Transverse colon (tissue), 4 donors: Measurements from ENCODE around the gene PADI2. TPM values are rescaled to one million over a fixed set of nuclear protein-coding genes. Genes with fewer than 3 reads are reported as not detected.

ENCODE experiments used
- DNase-seq: peaks from one replicate; pipeline ENCODE4 v3.0.0-alpha.2; 2019
- H3K27ac ChIP-seq, 4 donors: fragments of 200-600 bp; sonication (generic); 2 replicates each; pipeline ENCODE4 v1.5.1; 2016 to 2018; ENCODE audit warnings: inconsistent platforms in 4 of 4
- H3K27me3 ChIP-seq: fragments of 200-600 bp; sonication (generic); 2 replicates; pipeline ENCODE4 v1.5.1; 2017; ENCODE audit warnings: inconsistent platforms
- H3K36me3 ChIP-seq, 4 donors: fragments of 200-600 bp; sonication (generic); 2 replicates each; pipeline ENCODE4 v1.5.1; 2017 to 2019; ENCODE audit warnings: inconsistent platforms in 4 of 4
- H3K4me1 ChIP-seq, 4 donors: fragments of 200-600 bp; sonication (generic); 2 replicates each; pipeline ENCODE4 v1.5.1; 2017 to 2020; ENCODE audit warnings: inconsistent platforms in 4 of 4
- H3K4me3 ChIP-seq, 4 donors: fragments of 200-600 bp; sonication (generic); 1 replicate in 1 of 4; 2 replicates in 3 of 4; pipeline versions ENCODE4 v1.5.1 to v1.6.1; 2017 to 2019; ENCODE audit warnings: inconsistent platforms in 4 of 4
- H3K9me3 ChIP-seq, 2 donors: fragments of 200-600 bp; sonication (generic); 2 replicates each; pipeline ENCODE4 v1.5.1; 2017 to 2019; ENCODE audit warnings: inconsistent platforms in 2 of 2
- EP300 ChIP-seq: sonication (generic); formaldehyde crosslinking; IDR thresholded peaks from one replicate; pipeline ENCODE4 v1.6.1; 2017; ENCODE audit warnings: antibody characterized with exemption, low read depth
- POLR2A ChIP-seq: fragments of 450-650 bp; IDR thresholded peaks from one replicate; pipeline ENCODE4 v1.6.1; 2016; ENCODE audit warnings: antibody characterized with exemption, mild to moderate bottlenecking, moderate library complexity
- POLR2AphosphoS5 ChIP-seq, 3 donors: sonication (generic); formaldehyde crosslinking; IDR thresholded peaks; one replicate each; pipeline ENCODE4 v1.6.1; 2016; ENCODE audit warnings: antibody characterized with exemption in 3 of 3
- WGBS, 2 donors: methylation state at CpG; one replicate each; pipeline ENCODE4 v1.1.5; 2018; ENCODE audit warnings: low coverage in 1 of 2; 5-methylcytosine and 5-hydroxymethylcytosine counted together
- in situ Hi-C, 4 donors: fragments of 200-750 bp; cut with MboI; loops; one replicate each; pipeline versions ENCODE4 v1.15.0 to v1.15.1; 2017; ENCODE audit warnings: low sequenced_read_pairs in 3 of 4, low pct_ligation_motif_present in 1 of 4, low pct_unique_long_range_greater_than_20kb in 1 of 4
- intact Hi-C: fragments of 100-400 bp; cut with DNase I; formaldehyde crosslinking; loops from one replicate; pipeline ENCODE4 v1.15.1; 2023; ENCODE audit warnings: low total_unique reads
- total RNA-seq, 4 donors: library from RNA; depleted of rRNA; stranded (reverse); fragments of >200 nt; gene quantifications; one replicate each; pipeline ENCODE4 v1.1.0, GENCODE V29; 2016
- TF ChIP-seq, protein P1 (sequence below), 5 experiments: fragments of 200-600 bp in 3 of 5; fragments of 450-650 bp in 2 of 5; sonication (generic) in 3 of 5; IDR thresholded peaks; 1 replicate in 2 of 5; 2 replicates in 3 of 5; pipeline ENCODE4 v1.5.1; 2016 to 2017; ENCODE audit warnings: antibody characterized with exemption in 5 of 5, inconsistent platforms in 3 of 5, mild to moderate bottlenecking in 2 of 5, moderate library complexity in 1 of 5

Gene PADI2
- 100 to 1,000 TPM; 143 to 285 (median 238) TPM for total RNA-seq

DNA sequence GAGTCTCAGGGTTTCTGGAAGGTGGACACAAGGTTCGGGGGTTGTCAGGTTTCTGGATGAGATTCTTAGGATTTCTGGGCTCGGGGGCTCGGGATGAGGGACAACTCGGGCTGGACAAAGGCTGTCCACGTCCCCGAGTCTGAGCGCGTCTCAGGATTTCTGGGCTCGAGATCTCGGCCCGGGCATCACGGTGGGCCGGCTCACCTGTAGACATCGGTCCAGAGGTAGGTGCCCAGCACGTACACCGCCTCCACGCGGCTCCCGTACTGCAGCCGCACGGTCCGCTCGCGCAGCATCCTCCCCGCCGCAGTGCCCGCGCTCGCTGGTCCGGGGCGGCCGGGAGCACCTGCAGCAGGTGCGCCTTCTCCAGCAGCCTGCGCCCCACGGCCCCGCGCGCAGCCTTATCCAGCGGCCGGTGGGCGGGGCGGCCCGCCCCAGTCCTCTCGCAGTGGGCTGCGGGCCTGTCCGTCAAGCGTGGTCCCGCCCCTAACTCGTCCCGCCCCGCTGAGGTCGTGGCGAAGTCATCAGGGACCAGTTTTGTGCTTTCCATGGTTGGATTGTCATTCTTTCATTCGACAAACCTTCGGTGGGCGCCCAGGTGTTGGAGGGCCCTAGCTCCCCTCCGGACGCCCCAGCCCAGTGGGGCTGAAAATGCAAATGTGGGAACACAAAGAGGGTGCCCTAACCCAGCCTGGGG is at the start of gene PADI2:
TSS of gene PADI2 (minus strand) at position 376 of the 697 bp plus-strand sequence. CDS start at position 296, 80 bp downstream.
- Histone ChIP-seq H3K4me3 (peak within 1 kb of the TSS; percentile 23 to 69 (median 50)), H3K27ac (peak within 1 kb of the TSS; percentile 57 to 80 (median 72)), H3K4me1 (peaks cover 0 to 72% (median 29%) of the 10 kb centered on the region in 4 donors), H3K9me3 (no peaks in the 10 kb centered on the region), H3K36me3 (no peaks in the 10 kb centered on the region), H3K27me3 (peaks cover 30% of the 10 kb centered on the region)
- peak; percentile 90 for DNase-seq
- TF ChIP-seq, protein P1, sequence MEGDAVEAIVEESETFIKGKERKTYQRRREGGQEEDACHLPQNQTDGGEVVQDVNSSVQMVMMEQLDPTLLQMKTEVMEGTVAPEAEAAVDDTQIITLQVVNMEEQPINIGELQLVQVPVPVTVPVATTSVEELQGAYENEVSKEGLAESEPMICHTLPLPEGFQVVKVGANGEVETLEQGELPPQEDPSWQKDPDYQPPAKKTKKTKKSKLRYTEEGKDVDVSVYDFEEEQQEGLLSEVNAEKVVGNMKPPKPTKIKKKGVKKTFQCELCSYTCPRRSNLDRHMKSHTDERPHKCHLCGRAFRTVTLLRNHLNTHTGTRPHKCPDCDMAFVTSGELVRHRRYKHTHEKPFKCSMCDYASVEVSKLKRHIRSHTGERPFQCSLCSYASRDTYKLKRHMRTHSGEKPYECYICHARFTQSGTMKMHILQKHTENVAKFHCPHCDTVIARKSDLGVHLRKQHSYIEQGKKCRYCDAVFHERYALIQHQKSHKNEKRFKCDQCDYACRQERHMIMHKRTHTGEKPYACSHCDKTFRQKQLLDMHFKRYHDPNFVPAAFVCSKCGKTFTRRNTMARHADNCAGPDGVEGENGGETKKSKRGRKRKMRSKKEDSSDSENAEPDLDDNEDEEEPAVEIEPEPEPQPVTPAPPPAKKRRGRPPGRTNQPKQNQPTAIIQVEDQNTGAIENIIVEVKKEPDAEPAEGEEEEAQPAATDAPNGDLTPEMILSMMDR (IDR thresholded peaks at IDR 0.05) = no peak
- no peak for TF ChIP-seq EP300
- TF ChIP-seq POLR2A = peak; percentile 96
- peak; percentile 83 to 99 (median 98) for TF ChIP-seq POLR2AphosphoS5 (IDR thresholded peaks at IDR 0.05)
- in situ Hi-C loops = no loop called here
- intact Hi-C loops = no loop called here
- WGBS, 2 donors = 4% methylated on average over 48 of the region's 58 CpGs; no CpG with 5 or more reads in 1 of the 2 donors

DNA sequence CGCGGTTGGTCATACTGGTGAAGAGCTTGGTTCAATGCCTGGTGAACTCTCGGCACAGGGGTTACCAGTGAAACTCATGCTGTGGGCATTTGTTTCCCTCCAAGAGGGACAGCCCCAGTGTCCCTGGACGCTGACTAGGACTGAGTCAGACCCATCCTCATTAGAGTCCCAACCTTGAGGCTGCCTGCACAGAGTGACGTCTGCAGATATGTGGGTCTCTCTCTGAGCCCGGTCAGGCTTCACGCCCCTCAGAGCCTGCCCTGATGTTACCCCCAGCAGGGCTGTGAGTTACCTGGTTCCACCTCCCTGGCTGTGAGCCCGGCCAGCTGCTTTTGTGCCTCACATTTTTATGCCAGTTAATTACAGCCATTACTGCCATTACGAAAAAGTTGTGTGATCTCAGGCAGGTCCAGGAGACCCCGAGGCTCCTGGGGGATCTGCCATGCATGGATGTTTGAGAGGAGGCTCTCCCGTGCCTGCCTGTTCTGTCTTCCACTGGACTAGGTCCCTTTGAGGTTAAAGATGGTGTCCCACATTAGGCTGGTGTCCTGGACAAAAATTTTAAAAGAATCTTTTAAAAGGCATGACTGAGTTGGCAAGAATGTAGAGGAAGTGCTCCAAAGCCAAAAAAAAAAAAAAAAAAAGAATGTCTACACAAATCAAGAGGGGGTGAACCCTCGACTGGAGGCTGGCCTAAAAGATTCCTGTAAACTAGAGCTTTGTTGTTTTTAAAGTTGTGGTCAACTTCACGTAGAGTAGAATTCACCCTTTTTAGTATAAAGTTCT is 49.0 kb upstream of the PADI2 start:
- in situ Hi-C loops = no loop called here
- H3K27ac ChIP-seq = no peak overlapping the region

DNA sequence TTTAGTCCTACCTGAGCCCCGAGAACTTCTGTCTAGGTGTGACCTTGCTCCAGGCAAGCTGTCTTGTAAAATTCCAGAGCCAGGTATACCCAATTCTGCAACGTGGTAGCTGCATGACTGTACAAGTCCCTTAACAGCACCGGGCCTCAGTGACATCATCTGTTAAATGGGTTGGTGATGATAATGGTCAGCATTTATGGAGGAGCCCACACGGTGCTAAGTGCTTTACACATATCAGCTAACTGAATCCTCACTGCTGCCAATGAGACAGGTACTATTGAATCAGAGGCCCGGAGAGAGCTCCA is 48.5 kb upstream of the PADI2 start:
- Histone ChIP-seq H3K36me3 (no peaks in the 10 kb centered on the region), H3K4me1 (no peaks in the 10 kb centered on the region), H3K4me3 (no peak overlapping the region), H3K27ac (no peak overlapping the region), H3K9me3 (no peaks in the 10 kb centered on the region), H3K27me3 (peaks cover 8% of the 10 kb centered on the region)
- DNase-seq = no peak
- in situ Hi-C loops = no loop called here
- intact Hi-C loops = no loop called here
- no peak for TF ChIP-seq POLR2AphosphoS5 (IDR thresholded peaks at IDR 0.05)
- TF ChIP-seq, protein P1 (IDR thresholded peaks at IDR 0.05) = no peak
- no peak for TF ChIP-seq POLR2A
- no peak for TF ChIP-seq EP300
- WGBS, 2 donors = 70% methylated on average over 5 of the region's 5 CpGs; no CpG with 5 or more reads in 1 of the 2 donors

More for the DNA sequence above, 49.0 kb upstream of the PADI2 start:
- Histone ChIP-seq H3K36me3 (no peaks in the 10 kb centered on the region), H3K4me3 (no peak overlapping the region), H3K4me1 (no peaks in the 10 kb centered on the region), H3K27me3 (peaks cover 10% of the 10 kb centered on the region), H3K9me3 (no peaks in the 10 kb centered on the region)
- intact Hi-C loops = no loop called here
- no peak for DNase-seq
- TF ChIP-seq, protein P1 (IDR thresholded peaks at IDR 0.05) = no peak
- TF ChIP-seq POLR2AphosphoS5 (IDR thresholded peaks at IDR 0.05) (no peak), POLR2A (no peak), EP300 (no peak)
- 28 to 39% methylated on average over 2 to 13 of the region's 13 CpGs for WGBS, 2 donors

DNA sequence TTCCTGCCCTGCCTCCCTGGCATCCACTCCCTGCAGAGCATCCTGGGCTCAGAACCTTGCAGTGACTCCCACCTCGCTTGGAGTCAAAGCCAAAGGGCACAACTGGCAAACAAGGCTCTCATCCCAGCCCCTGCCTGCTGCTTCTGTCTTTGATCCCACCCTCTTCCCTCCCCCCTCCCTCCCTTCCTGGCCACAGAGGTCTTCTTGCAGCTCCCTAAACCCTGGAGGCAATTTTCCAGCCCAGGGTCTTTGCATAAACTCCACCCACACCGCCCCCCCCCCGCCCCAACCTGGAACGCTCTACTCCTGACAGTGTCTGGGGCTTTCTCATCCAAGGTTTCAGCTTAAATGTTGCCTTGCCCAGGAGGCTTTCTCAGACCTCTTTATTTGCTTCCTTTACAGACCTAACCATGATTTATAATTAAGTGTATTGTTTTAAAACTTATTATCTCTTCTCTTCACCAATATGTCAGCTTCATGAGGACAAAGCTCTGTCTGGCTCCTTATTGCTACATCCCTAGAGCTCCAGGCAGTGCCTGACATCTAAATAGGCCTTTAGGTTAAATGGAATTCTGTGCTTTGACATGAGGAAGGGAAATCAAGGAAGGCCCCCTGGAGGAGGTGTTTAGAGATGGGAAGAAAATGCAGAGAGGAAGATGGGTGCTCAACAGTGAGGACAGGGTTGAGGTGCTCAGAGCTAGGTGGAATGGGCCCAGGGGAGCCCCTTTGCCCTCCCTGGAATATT is 48.0 kb upstream of the PADI2 start:
- no peaks in the 10 kb centered on the region for H3K9me3 ChIP-seq
- no peak for DNase-seq
- TF ChIP-seq POLR2AphosphoS5 (IDR thresholded peaks at IDR 0.05) (no peak), EP300 (no peak), POLR2A (no peak)
- TF ChIP-seq, protein P1 (IDR thresholded peaks at IDR 0.05) = no peak
- no peaks in the 10 kb centered on the region for H3K4me1 ChIP-seq
- peaks cover 8% of the 10 kb centered on the region for H3K27me3 ChIP-seq
- H3K4me3 ChIP-seq = no peak overlapping the region
- intact Hi-C loops (no loop called here), in situ Hi-C loops (no loop called here)
- 55 to 60% methylated on average over 3 to 4 of the region's 4 CpGs for WGBS, 2 donors
- H3K36me3 ChIP-seq = no peaks in the 10 kb centered on the region
- H3K27ac ChIP-seq = no peak overlapping the region
